Activated naive CD4-positive, alpha-beta T cell treated with anti-CD3 and anti-CD28 coated beads for 36 hours (primary cell): ENCODE data around the gene PPP1R16B. TPM values are rescaled to one million over a fixed set of nuclear protein-coding genes. Genes with fewer than 3 reads are reported as not detected.
A peak's percentile ranks its signal among the peaks of the same experiment; 100 is the strongest.

ENCODE experiments used
- CTCF ChIA-PET: fragments of 350-600 bp; sonication (Branson Sonifier 250); formaldehyde crosslinking; loops from one replicate; lab custom pipeline; 2021; ENCODE audit warnings: antibody characterized with exemption; lab: Charles Lee
- DNase-seq: peaks from one replicate; pipeline ENCODE4 v3.0.0-alpha.2; 2020
- H3K27ac Mint-ChIP-seq: one replicate; pipeline ENCODE4 v1.8.0; 2021; ENCODE audit warnings: mild to moderate bottlenecking, mixed read lengths
- H3K27me3 Mint-ChIP-seq: one replicate; pipeline ENCODE4 v1.8.0; 2021; ENCODE audit warnings: low read depth, mixed read lengths
- H3K36me3 Mint-ChIP-seq: one replicate; pipeline ENCODE4 v1.8.0; 2021; ENCODE audit warnings: low read depth, mixed read lengths
- H3K4me1 Mint-ChIP-seq: one replicate; pipeline ENCODE4 v1.8.0; 2021; ENCODE audit warnings: low read depth, mixed read lengths
- H3K4me3 Mint-ChIP-seq: one replicate; pipeline ENCODE4 v1.8.0; 2021; ENCODE audit warnings: mild to moderate bottlenecking, moderate library complexity, mixed read lengths
- H3K9me3 Mint-ChIP-seq: one replicate; pipeline ENCODE4 v1.8.0; 2021; ENCODE audit warnings: mixed read lengths
- intact Hi-C: fragments of 100-400 bp; cut with micrococcal nuclease; formaldehyde crosslinking; loops from one replicate; pipeline ENCODE4 v1.15.1; 2023
- total RNA-seq, 2 experiments: library from RNA; stranded (reverse); gene quantifications; one replicate each; pipeline ENCODE4 v1.2.3, GENCODE V29; 2021

PPP1R16B gene
- total RNA-seq, 2 experiments from 2014 or later, result 38.1 to 40.0 TPM

GRCh38 chr20:38885357-38885756 is 79.9 kb downstream of the PPP1R16B start:
- no peaks in the 10 kb centered on the region for H3K36me3 Mint-ChIP-seq
- no peak for DNase-seq
- H3K9me3 Mint-ChIP-seq, result no peaks in the 10 kb centered on the region
- H3K4me1 Mint-ChIP-seq, result peaks cover 19% of the 10 kb centered on the region
- no peak overlapping the region for H3K27ac Mint-ChIP-seq
- no peaks in the 10 kb centered on the region for H3K27me3 Mint-ChIP-seq
- no peak overlapping the region for H3K4me3 Mint-ChIP-seq
- intact Hi-C loops, result no loop called here
- CTCF ChIA-PET, result no interaction called here

- Mint-ChIP-seq H3K9me3 (no peaks in the 10 kb centered on the region), H3K36me3 (no peaks in the 10 kb centered on the region), H3K27me3 (no peaks in the 10 kb centered on the region), H3K4me3 (no peak overlapping the region), H3K27ac (no peak overlapping the region), H3K4me1 (peaks cover 20% of the 10 kb centered on the region)
- CTCF ChIA-PET, result interaction anchor here (1.0 to 1.2 kb wide), 2 partner anchors 12 to 80 kb away, joined by 3 read pairs; no protein-coding TSS in a partner anchor
- no peak for DNase-seq
- intact Hi-C loops, result no loop called here
Measured at GRCh38 chr20:38888059-38888831, 82.7 kb downstream of the PPP1R16B start.

GRCh38 chr20:38889050-38889449 is 83.6 kb downstream of the PPP1R16B start:
- Mint-ChIP-seq H3K36me3 (no peaks in the 10 kb centered on the region), H3K4me3 (no peak overlapping the region), H3K27me3 (no peaks in the 10 kb centered on the region), H3K4me1 (peaks cover 27% of the 10 kb centered on the region), H3K27ac (no peak overlapping the region), H3K9me3 (no peaks in the 10 kb centered on the region)
- intact Hi-C loops, result no loop called here
- CTCF ChIA-PET, result no interaction called here
- no peak for DNase-seq

- peak overlapping the region; percentile 81 for H3K27ac Mint-ChIP-seq
- no peak overlapping the region for H3K4me3 Mint-ChIP-seq
- no peaks in the 10 kb centered on the region for H3K9me3 Mint-ChIP-seq
- H3K36me3 Mint-ChIP-seq, result no peaks in the 10 kb centered on the region
- DNase-seq, result no peak
- intact Hi-C loops, result no loop called here
- H3K4me1 Mint-ChIP-seq, result peaks cover 33% of the 10 kb centered on the region
- CTCF ChIA-PET, result interaction anchor here (1.0 to 5.8 kb wide), 2 partner anchors 47 to 138 kb away, joined by 3 to 59 read pairs; partner anchors contain the start of gene ACTR5
- H3K27me3 Mint-ChIP-seq, result no peaks in the 10 kb centered on the region
Measured at GRCh38 chr20:38889792-38890496, 84.4 kb downstream of the PPP1R16B start.

- peak overlapping the region; percentile 81 for H3K27ac Mint-ChIP-seq
- H3K4me3 Mint-ChIP-seq, result no peak overlapping the region
- CTCF ChIA-PET, result interaction anchor here (1.0 to 5.8 kb wide), 4 partner anchors 47 to 165 kb away, joined by 3 to 59 read pairs (median 4); partner anchors contain the start of gene ACTR5
- no peaks in the 10 kb centered on the region for H3K27me3 Mint-ChIP-seq
- intact Hi-C loops, result no loop called here
- H3K36me3 Mint-ChIP-seq, result no peaks in the 10 kb centered on the region
- DNase-seq, result no peak
- H3K9me3 Mint-ChIP-seq, result no peaks in the 10 kb centered on the region
- H3K4me1 Mint-ChIP-seq, result peaks cover 33% of the 10 kb centered on the region
Measured at GRCh38 chr20:38890497-38890818, 85.0 kb downstream of the PPP1R16B start.

- H3K36me3 Mint-ChIP-seq, result peaks cover 7% of the 10 kb centered on the region
- H3K4me1 Mint-ChIP-seq, result peaks cover 33% of the 10 kb centered on the region
- intact Hi-C loops, result loop anchor here (2.0 kb wide), 1 partner anchor 144 kb away; the partner anchor contains the start of gene ACTR5
- no peaks in the 10 kb centered on the region for H3K9me3 Mint-ChIP-seq
- no peaks in the 10 kb centered on the region for H3K27me3 Mint-ChIP-seq
- CTCF ChIA-PET, result interaction anchor here (0.5 to 5.8 kb wide), 32 partner anchors 10 to 258 kb away, joined by 3 to 59 read pairs (median 4); partner anchors contain the start of genes ACTR5, PPP1R16B and SLC32A1
- H3K4me3 Mint-ChIP-seq, result no peak overlapping the region
- peak overlapping the region; percentile 18 for H3K27ac Mint-ChIP-seq
- no peak for DNase-seq
Measured at GRCh38 chr20:38892091-38892981, 86.8 kb downstream of the PPP1R16B start.

GRCh38 chr20:38893056-38893564 is 87.6 kb downstream of the PPP1R16B start:
- no peaks in the 10 kb centered on the region for H3K9me3 Mint-ChIP-seq
- DNase-seq, result no peak
- peak overlapping the region; percentile 32 for H3K27ac Mint-ChIP-seq
- CTCF ChIA-PET, result interaction anchor here (0.6 to 5.8 kb wide), 35 partner anchors 10 to 258 kb away, joined by 3 to 59 read pairs (median 4); partner anchors contain the start of genes ACTR5, PPP1R16B and SLC32A1
- no peak overlapping the region for H3K4me3 Mint-ChIP-seq
- peaks cover 33% of the 10 kb centered on the region for H3K4me1 Mint-ChIP-seq
- intact Hi-C loops, result loop anchor here (1.0 to 2.0 kb wide), 5 partner anchors 20 to 247 kb away; partner anchors contain the start of gene ACTR5
- H3K27me3 Mint-ChIP-seq, result no peaks in the 10 kb centered on the region
- peaks cover 10% of the 10 kb centered on the region for H3K36me3 Mint-ChIP-seq

- H3K4me1 Mint-ChIP-seq, result peaks cover 33% of the 10 kb centered on the region
Measured at GRCh38 chr20:38893565-38894090, 88.1 kb downstream of the PPP1R16B start.

GRCh38 chr20:38894091-38894847 is 88.8 kb downstream of the PPP1R16B start:
- H3K4me1 Mint-ChIP-seq, result peaks cover 33% of the 10 kb centered on the region
- no peaks in the 10 kb centered on the region for H3K9me3 Mint-ChIP-seq
- H3K4me3 Mint-ChIP-seq, result no peak overlapping the region
- CTCF ChIA-PET, result interaction anchor here (0.7 to 5.8 kb wide), 15 partner anchors 17 to 169 kb away, joined by 3 to 59 read pairs (median 5); partner anchors contain the start of genes ACTR5, DHX35, PPP1R16B and SLC32A1
- no peak overlapping the region for H3K27ac Mint-ChIP-seq
- peaks cover 10% of the 10 kb centered on the region for H3K36me3 Mint-ChIP-seq
- intact Hi-C loops, result loop anchor here (1.0 kb wide), 1 partner anchor 163 kb away; no protein-coding TSS in a partner anchor
- no peaks in the 10 kb centered on the region for H3K27me3 Mint-ChIP-seq
- DNase-seq, result no peak

More at GRCh38 chr20:38893565-38894090, 88.1 kb downstream of the PPP1R16B start:
- DNase-seq, result peak; percentile 85
- CTCF ChIA-PET, result interaction anchor here (0.6 to 5.8 kb wide), 34 partner anchors 11 to 259 kb away, joined by 3 to 59 read pairs (median 4); partner anchors contain the start of genes ACTR5, PPP1R16B and SLC32A1
- Mint-ChIP-seq H3K4me3 (no peak overlapping the region), H3K9me3 (no peaks in the 10 kb centered on the region), H3K27me3 (no peaks in the 10 kb centered on the region), H3K27ac (peak overlapping the region; percentile 42), H3K36me3 (peaks cover 10% of the 10 kb centered on the region)
- intact Hi-C loops, result loop anchor here (1.0 to 2.0 kb wide), 6 partner anchors 20 to 247 kb away; partner anchors contain the start of gene ACTR5

- Mint-ChIP-seq H3K36me3 (peaks cover 10% of the 10 kb centered on the region), H3K27ac (no peak overlapping the region), H3K9me3 (no peaks in the 10 kb centered on the region), H3K27me3 (no peaks in the 10 kb centered on the region), H3K4me3 (no peak overlapping the region), H3K4me1 (peaks cover 28% of the 10 kb centered on the region)
- intact Hi-C loops, result no loop called here
- no peak for DNase-seq
- CTCF ChIA-PET, result interaction anchor here (0.6 to 5.8 kb wide), 16 partner anchors 19 to 246 kb away, joined by 3 to 59 read pairs (median 4); partner anchors contain the start of genes ACTR5 and DHX35
Measured at GRCh38 chr20:38895098-38895949, 89.8 kb downstream of the PPP1R16B start.
